ENCODE results near the gene PCBD2.

DNA sequence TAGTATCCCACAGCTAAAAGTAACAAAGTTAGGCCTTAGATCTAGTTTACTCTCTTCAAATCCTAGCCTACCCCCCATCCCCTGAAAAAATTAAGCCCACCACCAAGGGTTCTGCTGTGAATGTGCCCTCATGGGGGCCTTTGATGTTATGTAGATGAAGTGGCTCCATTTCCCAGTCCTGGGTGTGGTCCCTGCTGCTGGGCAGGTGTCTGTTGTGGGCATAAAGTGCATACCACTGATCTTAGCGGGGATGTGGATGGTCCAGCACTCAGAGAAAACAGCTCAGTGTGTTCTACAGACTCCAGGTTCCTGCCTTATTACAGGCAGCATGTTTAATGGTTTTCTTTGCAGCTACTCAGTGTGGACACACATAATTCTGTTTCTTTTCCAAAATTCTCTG is 1.9 kb downstream of the PCBD2 start:
- TF ChIP-seq EZH2 (IDR thresholded peaks at IDR 0.05) = no peak
- TF ChIP-seq FOXP2 (optimal IDR thresholded peaks at IDR 0.05; ENCODE audit: control extremely low read depth, extremely low read length, insufficient read depth) = no peak

Data from SK-N-MC (cell line).